ENCODE data around the gene SCUBE1. TPM values are rescaled to one million over a fixed set of nuclear protein-coding genes. Genes with fewer than 3 reads are reported as not detected.

The SCUBE1 gene
- total and polyA plus RNA-seq, 2 donors (not counting 3 experiments of a cell fraction or from before 2014, with no cell fraction given): 0.07 TPM; not detected in 1

DNA sequence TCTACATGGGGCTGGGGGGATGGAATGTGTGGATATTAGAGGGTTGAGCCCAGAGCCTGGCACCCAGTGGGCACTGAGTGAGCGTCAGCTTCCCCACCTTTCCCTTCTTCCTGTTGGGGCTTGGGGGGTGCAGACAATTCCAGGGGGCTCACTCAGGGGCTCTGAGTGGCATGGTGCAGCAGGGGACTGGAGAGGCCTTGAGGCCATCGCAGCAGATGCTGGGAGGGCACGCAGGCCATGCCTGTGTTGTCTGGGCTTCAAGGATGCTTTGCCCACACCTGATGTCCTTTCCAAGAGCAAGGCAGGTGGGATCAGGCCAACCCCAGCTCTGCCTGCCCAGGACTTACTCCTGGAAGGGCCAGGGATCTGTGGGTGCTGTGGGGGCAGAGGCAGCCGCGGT, 145.0 kb downstream of the SCUBE1 start:
- H3K79me2 ChIP-seq (ENCODE audit: control insufficient read depth, insufficient read depth, low read length): no peaks in the 10 kb centered on the region
- H4K20me1 ChIP-seq (replicated peaks; ENCODE audit: control insufficient read depth, extremely low read depth, insufficient read depth, low read length): no peaks in the 10 kb centered on the region
- dilution Hi-C loops (cut with MboI; ENCODE audit: extremely low pct_ligation_motif_present, low sequenced_read_pairs): no loop called here
- ChIA-PET CTCF (interaction anchor here (1.6 to 2.9 kb wide), 2 partner anchors 10 to 17 kb away, joined by 3 to 13 read pairs; no protein-coding TSS in a partner anchor), POLR2A (no interaction called here)
- no peak overlapping the region for H3K9ac ChIP-seq (replicated peaks; ENCODE audit: extremely low read depth, insufficient read depth, low read length)
- no peak for DNase-seq (ENCODE audit: low read depth, low spot score)
- FAIRE-seq: no peak
- H2AFZ ChIP-seq (ENCODE audit: low read depth, low read length): no peak overlapping the region
- peaks cover 4 to 11% of the 10 kb centered on the region in 2 experiments for H3K27me3 ChIP-seq (ENCODE audit: control insufficient read depth in 2 of 2, insufficient read depth in 2 of 2, low read length in 2 of 2)
- no peak overlapping the region for H3K4me2 ChIP-seq (ENCODE audit: insufficient read depth, low read length)
- no peaks in the 10 kb centered on the region for H3K36me3 ChIP-seq (ENCODE audit: control insufficient read depth in 2 of 2, extremely low read depth in 1 of 2, insufficient read depth in 2 of 2, low read length in 2 of 2)
- TF ChIP-seq POLR2A (IDR thresholded peaks at IDR 0.05; ENCODE audit: low read depth, low read length) (no peak), EZH2 (IDR thresholded peaks at IDR 0.05; ENCODE audit: borderline replicate concordance, low read depth, low read length, severe bottlenecking) (no peak), MYC (IDR thresholded peaks at IDR 0.05; ENCODE audit: low read depth, low read length) (no peak), GATA2 (IDR thresholded peaks at IDR 0.05; ENCODE audit: insufficient read depth, insufficient read length, low read depth, low read length) (no peak), JUN (IDR thresholded peaks at IDR 0.05; ENCODE audit: borderline replicate concordance, insufficient read depth, insufficient read length, low read depth) (no peak), POLR2AphosphoS5 (IDR thresholded peaks at IDR 0.05; ENCODE audit: insufficient read depth, low read depth, low read length) (no peak), FOS (IDR thresholded peaks at IDR 0.05; ENCODE audit: borderline replicate concordance, insufficient read depth, low read length) (no peak)
- TF ChIP-seq, protein P1, sequence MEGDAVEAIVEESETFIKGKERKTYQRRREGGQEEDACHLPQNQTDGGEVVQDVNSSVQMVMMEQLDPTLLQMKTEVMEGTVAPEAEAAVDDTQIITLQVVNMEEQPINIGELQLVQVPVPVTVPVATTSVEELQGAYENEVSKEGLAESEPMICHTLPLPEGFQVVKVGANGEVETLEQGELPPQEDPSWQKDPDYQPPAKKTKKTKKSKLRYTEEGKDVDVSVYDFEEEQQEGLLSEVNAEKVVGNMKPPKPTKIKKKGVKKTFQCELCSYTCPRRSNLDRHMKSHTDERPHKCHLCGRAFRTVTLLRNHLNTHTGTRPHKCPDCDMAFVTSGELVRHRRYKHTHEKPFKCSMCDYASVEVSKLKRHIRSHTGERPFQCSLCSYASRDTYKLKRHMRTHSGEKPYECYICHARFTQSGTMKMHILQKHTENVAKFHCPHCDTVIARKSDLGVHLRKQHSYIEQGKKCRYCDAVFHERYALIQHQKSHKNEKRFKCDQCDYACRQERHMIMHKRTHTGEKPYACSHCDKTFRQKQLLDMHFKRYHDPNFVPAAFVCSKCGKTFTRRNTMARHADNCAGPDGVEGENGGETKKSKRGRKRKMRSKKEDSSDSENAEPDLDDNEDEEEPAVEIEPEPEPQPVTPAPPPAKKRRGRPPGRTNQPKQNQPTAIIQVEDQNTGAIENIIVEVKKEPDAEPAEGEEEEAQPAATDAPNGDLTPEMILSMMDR (IDR thresholded peaks at IDR 0.05; ENCODE audit: extremely low read depth in 1 of 2, insufficient read depth in 1 of 2, low read depth in 1 of 2, low read length in 2 of 2): no peak
- TF ChIP-seq, protein P2, sequence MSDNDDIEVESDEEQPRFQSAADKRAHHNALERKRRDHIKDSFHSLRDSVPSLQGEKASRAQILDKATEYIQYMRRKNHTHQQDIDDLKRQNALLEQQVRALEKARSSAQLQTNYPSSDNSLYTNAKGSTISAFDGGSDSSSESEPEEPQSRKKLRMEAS (IDR thresholded peaks at IDR 0.05; ENCODE audit: insufficient read depth, insufficient read length): no peak
- intact Hi-C loops (cut with micrococcal nuclease): no loop called here
- no peaks in the 10 kb centered on the region for H3K4me1 ChIP-seq (ENCODE audit: control insufficient read depth, extremely low read depth, insufficient read depth, low read length)
- no peaks in the 10 kb centered on the region for H3K9me3 ChIP-seq (replicated peaks; ENCODE audit: control insufficient read depth, insufficient read depth, low read length)
- no peak overlapping the region for H3K27ac ChIP-seq (ENCODE audit: insufficient read depth, low read depth, low read length)
- no peak overlapping the region for H3K4me3 ChIP-seq (replicated peaks in 1 of 3; ENCODE audit: insufficient read depth in 1 of 3, low read depth in 1 of 3, low read length in 3 of 3)
- BruUV-seq (replicated peaks): no TSS peak
- H3K9me1 ChIP-seq (replicated peaks; ENCODE audit: control insufficient read depth, extremely low read depth, insufficient read depth, low read length): no peaks in the 10 kb centered on the region

Measured in endothelial cell of umbilical vein (primary cell).